ENCODE measurements around the gene UFM1.
"Not testable (repeated sequence)": the region's sequence is repeated elsewhere in the genome, so short reads cannot be mapped to it uniquely, and the experiment has no call there.

Gene UFM1

GRCh38 chr13:38349390-38350113, at the start of gene UFM1:
Gene UFM1, plus strand, starts transcription at chr13:38349851. Its CDS starts 69 bp downstream, at chr13:38349920.
- DNase-seq, result peak; percentile 91

GRCh38 chr13:38301236-38301635, 48.4 kb upstream of the UFM1 start:
- no peak for DNase-seq

- no peak for DNase-seq
These were observed 45.8 kb upstream of the UFM1 start for GRCh38 chr13:38303816-38304320.

- DNase-seq, result no peak
These were observed 40.9 kb upstream of the UFM1 start for GRCh38 chr13:38308736-38309135.

GRCh38 chr13:38309397-38309796, 40.3 kb upstream of the UFM1 start:
- no peak for DNase-seq

- DNase-seq, result not testable (repeated sequence)
These were observed 38.5 kb upstream of the UFM1 start for GRCh38 chr13:38311175-38311574.

- DNase-seq, result no peak
These were observed 33.5 kb upstream of the UFM1 start for GRCh38 chr13:38316129-38316528.

- DNase-seq, result no peak
These were observed 28.0 kb upstream of the UFM1 start for GRCh38 chr13:38321654-38322053.

GRCh38 chr13:38325426-38325825, 24.2 kb upstream of the UFM1 start:
- no peak for DNase-seq

GRCh38 chr13:38328699-38329098, 21.0 kb upstream of the UFM1 start:
- DNase-seq, result no peak

- DNase-seq, result no peak
These were observed 14.8 kb upstream of the UFM1 start for GRCh38 chr13:38334845-38335244.

- DNase-seq, result no peak
These were observed 11.6 kb upstream of the UFM1 start for GRCh38 chr13:38338089-38338488.

- DNase-seq, result no peak
These were observed 9.0 kb upstream of the UFM1 start for GRCh38 chr13:38340624-38341023.

- no peak for DNase-seq
These were observed 8.4 kb upstream of the UFM1 start for GRCh38 chr13:38341149-38341692.

GRCh38 chr13:38346764-38347163, 2.9 kb upstream of the UFM1 start:
- no peak for DNase-seq

GRCh38 chr13:38348861-38349389, 726 bp upstream of the UFM1 start:
- peak; percentile 8 for DNase-seq

GRCh38 chr13:38350114-38350617, 515 bp downstream of the UFM1 start:
- DNase-seq, result peak; percentile 62

GRCh38 chr13:38355595-38356119, 6.0 kb downstream of the UFM1 start:
- no peak for DNase-seq

- no peak for DNase-seq
These were observed 9.0 kb downstream of the UFM1 start for GRCh38 chr13:38358684-38359083.

- DNase-seq, result no peak
These were observed 12.1 kb downstream of the UFM1 start for GRCh38 chr13:38361542-38362262.

- DNase-seq, result no peak
These were observed 13.6 kb downstream of the UFM1 start for GRCh38 chr13:38363219-38363618.

- not testable (repeated sequence) for DNase-seq
These were observed 14.1 kb downstream of the UFM1 start for GRCh38 chr13:38363746-38364145.

- DNase-seq, result no peak
These were observed 16.0 kb downstream of the UFM1 start for GRCh38 chr13:38365661-38366060.

Data from RPMI8226 (cell line).